GM13976 (cell line): Measurements from ENCODE around the gene SAMD14.
A peak's percentile ranks its signal among the peaks of the same experiment; 100 is the strongest.

Source experiments
- DNase-seq: peaks from one replicate; pipeline ENCODE4 v3.0.0; 2012; ENCODE audit warnings: low spot score
- in situ Hi-C: fragments of 300-500 bp; cut with MboI; formaldehyde crosslinking; loops from one replicate; pipeline ENCODE4 v1.12.0; 2022; ENCODE audit warnings: low sequenced_read_pairs, mixed read lengths, inconsistent platforms; ENCODE audit not compliant: unreplicated experiment
- TF ChIP-seq, protein P1 (sequence below): IDR thresholded peaks from 2 replicates; pipeline ENCODE4 v1.5.1; 2012; ENCODE audit warnings: borderline replicate concordance, mild to moderate bottlenecking; ENCODE audit not compliant: insufficient read depth; ENCODE audit errors: extremely low read depth, missing control alignments, control extremely low read depth

The SAMD14 gene

DNA sequence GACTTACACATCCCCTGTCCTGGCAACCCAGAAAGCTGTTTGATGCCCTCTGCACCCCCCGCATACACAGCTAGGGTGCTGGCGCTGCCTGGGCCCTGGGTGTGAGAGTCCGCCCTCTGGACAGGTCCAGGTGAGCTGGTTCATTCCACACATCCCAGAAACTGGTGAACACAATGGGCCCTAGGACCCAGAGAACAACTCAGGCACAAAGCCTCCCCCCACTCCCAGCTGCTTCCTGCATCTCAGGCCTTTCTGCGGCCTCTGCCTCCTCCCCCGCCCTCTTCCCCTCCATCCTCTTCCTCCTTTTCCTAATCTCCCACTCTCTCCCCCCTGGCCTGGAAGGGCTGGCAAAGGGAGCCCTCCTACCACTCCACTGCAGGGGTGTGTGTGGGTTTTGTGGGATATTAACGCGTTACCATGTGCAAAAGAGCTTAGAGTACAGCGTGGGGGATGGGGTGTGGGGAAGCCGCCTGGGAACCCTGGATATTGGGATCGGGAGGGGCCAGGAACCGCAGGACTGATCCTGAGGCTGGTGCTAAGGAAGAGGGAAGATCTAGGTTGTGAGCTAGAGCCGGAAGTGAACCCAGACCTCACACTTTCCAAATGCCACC, 22.1 kb upstream of the SAMD14 start:
- DNase-seq = peak; percentile 78
- in situ Hi-C loops = no loop called here
- TF ChIP-seq, protein P1, sequence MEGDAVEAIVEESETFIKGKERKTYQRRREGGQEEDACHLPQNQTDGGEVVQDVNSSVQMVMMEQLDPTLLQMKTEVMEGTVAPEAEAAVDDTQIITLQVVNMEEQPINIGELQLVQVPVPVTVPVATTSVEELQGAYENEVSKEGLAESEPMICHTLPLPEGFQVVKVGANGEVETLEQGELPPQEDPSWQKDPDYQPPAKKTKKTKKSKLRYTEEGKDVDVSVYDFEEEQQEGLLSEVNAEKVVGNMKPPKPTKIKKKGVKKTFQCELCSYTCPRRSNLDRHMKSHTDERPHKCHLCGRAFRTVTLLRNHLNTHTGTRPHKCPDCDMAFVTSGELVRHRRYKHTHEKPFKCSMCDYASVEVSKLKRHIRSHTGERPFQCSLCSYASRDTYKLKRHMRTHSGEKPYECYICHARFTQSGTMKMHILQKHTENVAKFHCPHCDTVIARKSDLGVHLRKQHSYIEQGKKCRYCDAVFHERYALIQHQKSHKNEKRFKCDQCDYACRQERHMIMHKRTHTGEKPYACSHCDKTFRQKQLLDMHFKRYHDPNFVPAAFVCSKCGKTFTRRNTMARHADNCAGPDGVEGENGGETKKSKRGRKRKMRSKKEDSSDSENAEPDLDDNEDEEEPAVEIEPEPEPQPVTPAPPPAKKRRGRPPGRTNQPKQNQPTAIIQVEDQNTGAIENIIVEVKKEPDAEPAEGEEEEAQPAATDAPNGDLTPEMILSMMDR = no peak

DNA sequence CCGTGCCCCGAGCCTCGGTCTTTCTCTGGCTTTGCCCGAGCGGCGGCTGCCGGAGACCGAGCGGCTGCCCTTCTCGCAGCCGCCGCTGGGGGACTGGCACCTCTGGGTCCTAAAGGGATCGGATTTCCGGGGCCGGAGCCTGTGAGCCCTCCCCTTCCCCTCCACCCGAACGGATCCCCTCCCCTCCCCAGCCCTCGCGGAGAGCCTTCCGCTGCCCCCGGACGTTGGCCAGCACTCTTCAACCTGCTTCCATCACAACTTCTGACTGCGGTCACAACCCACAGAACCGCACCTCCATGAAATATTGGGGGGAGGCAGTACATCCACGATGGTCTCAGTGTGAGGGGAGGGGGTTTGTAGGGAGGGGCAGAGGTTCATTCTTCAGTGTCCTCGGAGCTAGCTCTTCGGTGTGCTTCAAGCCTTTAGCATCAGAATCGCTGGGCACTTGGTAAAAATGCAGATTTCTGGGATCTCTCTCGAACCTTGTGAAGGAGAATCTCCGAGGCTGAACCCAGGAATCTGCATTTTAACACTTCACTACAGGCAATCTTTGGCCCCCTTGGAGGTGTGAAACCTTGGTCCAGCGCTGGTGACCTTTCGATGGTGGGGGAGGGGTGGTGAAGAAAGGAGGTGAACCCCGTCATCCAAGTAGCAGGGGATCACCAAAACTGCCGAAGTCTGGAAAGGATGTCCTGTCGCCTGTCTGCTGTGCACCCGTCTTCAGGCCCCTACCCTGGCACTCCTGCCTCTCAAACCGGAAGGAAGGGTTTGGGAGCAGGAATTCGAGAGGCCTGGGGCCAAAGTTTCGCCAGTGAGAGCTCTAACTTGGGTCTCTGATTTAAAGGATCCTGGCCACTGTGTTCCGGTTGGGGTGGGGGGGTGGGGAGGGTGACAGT, 21.3 kb upstream of the SAMD14 start:
- in situ Hi-C loops = no loop called here
- DNase-seq = peak; percentile 95
- TF ChIP-seq, protein P1 = peak; percentile 42

DNA sequence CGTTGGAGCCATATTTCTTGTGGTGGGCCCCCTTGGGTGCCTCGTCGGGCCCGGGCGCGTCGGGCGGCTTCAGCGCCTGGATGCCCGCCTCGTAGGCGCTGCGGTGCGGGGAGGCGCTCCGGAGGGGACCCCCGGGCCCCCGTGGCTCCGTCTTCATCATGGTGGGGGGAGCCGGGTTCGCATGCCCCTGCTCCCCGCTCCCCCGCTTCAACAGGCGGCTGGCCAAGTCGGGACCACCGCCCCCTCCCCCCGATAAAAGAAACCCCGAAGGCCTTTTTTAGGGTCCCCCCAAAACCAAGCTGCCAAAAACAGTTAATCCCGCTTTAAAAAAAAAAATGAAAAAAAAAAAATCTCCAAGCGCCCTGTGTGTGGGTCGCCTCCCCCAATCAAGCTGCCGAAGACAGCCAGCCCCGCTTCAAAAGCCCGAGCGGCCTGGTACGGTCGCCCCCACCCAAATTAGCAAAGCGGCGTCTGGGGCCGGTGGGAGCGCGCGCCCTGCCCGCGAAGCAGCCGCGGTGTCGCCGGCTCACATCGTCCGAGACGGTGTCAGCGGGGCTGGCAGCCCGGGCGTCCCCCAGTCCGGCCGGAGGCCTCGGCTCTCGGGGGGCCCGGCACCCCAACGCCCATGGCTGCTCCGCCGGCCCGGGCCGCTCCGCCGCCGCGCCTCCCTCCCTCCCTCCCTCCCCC, 20.5 kb upstream of the SAMD14 start, which contains the start of gene PPP1R9B:
Gene PPP1R9B, minus strand, starts transcription at position 324 of the 687 bp plus-strand sequence. Its CDS starts 164 bp downstream, at position 160.
- in situ Hi-C loops = no loop called here
- TF ChIP-seq, protein P1 = no peak
- DNase-seq = no peak

DNA sequence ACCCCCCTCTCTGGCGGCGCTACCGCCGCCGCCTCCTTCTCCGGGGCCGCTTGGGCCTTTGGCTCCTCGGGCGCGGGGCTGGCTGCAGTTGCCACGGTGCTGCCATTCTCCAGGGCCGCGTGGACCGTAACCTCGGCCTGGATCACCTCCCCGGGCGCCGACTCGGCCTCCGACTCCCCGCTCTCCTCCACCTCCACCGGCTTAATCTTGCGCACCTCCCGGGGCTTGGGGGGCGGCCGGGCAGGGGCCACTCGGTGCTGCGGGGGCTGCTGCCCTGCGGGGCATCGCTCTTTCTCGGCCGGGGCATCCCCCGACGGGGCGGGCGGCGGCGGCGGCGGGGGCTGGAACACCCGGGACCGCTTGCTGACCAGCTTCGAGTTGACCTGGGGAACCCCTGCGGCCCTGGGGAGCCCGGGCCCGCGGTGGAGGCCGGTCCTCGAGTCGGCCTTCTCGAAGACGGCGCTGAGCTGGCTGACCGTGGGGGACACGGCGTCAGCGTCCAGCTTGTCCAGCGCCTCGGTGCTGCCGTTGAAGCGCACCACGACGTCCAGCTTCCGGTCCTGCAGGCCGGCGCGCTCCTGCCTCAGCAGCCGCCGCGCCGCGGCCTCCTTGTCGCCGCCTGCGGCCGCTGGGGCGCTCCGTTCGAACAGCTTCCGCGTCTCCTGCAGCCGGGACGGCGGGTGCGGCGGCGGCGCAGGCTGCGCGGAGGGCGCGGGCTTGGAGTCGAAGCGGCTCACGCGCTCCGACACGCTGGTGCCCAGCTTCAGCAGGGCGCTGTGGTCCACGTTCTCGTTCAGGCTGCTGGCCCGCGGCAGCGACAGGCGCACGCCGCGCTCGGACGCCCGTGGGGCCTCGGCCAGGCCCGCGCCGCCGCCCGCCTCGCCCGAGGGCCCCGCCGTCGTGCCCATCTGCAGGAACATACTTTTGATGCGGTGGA, 19.7 kb upstream of the SAMD14 start:
- TF ChIP-seq, protein P1 = peak; percentile 26
- no peak for DNase-seq
- in situ Hi-C loops = no loop called here

DNA sequence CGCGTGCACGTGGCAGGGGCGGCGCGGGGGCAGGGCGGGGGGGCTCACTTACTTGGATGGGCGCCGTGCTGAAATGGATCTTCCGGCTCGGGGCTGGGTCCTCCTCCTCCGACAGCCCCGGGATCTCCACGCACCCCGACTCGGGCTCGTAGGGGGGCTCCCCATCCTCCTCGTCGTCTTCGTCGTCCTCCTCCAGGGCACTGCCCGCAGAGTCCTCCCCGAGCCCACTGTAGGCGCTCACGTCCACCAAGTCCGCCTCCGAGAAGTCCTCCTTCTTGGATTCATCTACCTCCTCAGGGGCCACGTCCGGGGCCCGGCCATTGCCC, 19.1 kb upstream of the SAMD14 start:
- TF ChIP-seq, protein P1 = no peak
- no peak for DNase-seq
- in situ Hi-C loops = no loop called here
